WTC11 (cell line): ENCODE results near the gene ALG5. TPM values are rescaled to one million over a fixed set of nuclear protein-coding genes. Genes with fewer than 3 reads are reported as not detected.

ENCODE experiments used
- ATAC-seq: fragments of 200-7000 bp; cut with Tn5 transposase; 2 replicates; pipeline ENCODE4 v1.10.0; 2021; ENCODE audit warnings: mild to moderate bottlenecking, moderate library complexity
- CTCF ChIA-PET: fragments of 300-600 bp; sonication (Branson Sonifier 250); formaldehyde crosslinking; loops from one replicate; lab custom pipeline; 2021; ENCODE audit warnings: antibody characterized with exemption; lab: Charles Lee
- POLR2A ChIA-PET: fragments of 350-600 bp; sonication (Branson Sonifier 250); formaldehyde crosslinking; loops from one replicate; lab custom pipeline; 2021; ENCODE audit warnings: antibody characterized with exemption; lab: Charles Lee
- DNase-seq: peaks from one replicate; pipeline ENCODE4 v3.0.0; 2021; ENCODE audit warnings: low spot score
- H3K27ac Mint-ChIP-seq: 2 replicates; pipeline ENCODE4 v1.8.0; 2021; ENCODE audit warnings: mixed read lengths
- H3K27me3 Mint-ChIP-seq: 2 replicates; pipeline ENCODE4 v1.8.0; 2021; ENCODE audit warnings: low read depth, mild to moderate bottlenecking, moderate library complexity, mixed read lengths
- H3K36me3 Mint-ChIP-seq: 2 replicates; pipeline ENCODE4 v1.8.0; 2021; ENCODE audit warnings: mixed read lengths
- H3K4me1 Mint-ChIP-seq: 2 replicates; pipeline ENCODE4 v1.8.0; 2022; ENCODE audit warnings: mixed read lengths
- H3K4me3 Mint-ChIP-seq: 2 replicates; pipeline ENCODE4 v1.8.0; 2021; ENCODE audit warnings: mild to moderate bottlenecking, moderate library complexity, mixed read lengths
- H3K9me3 Mint-ChIP-seq: 2 replicates; pipeline ENCODE4 v1.8.0; 2021; ENCODE audit warnings: mixed read lengths
- CREM ChIP-seq: sonication (generic); formaldehyde crosslinking; IDR thresholded peaks from 2 replicates; pipeline ENCODE4 v1.8.1; 2022; ENCODE audit warnings: mild to moderate bottlenecking, missing genetic modification reagents, moderate library complexity
- FOXJ3 ChIP-seq: sonication (generic); formaldehyde crosslinking; IDR thresholded peaks from 2 replicates; pipeline ENCODE4 v1.9.0; 2021; ENCODE audit warnings: missing genetic modification reagents, mild to moderate bottlenecking, borderline replicate concordance
- FOXK1 ChIP-seq: sonication (generic); formaldehyde crosslinking; IDR thresholded peaks from 2 replicates; pipeline ENCODE4 v1.8.0; 2022; ENCODE audit warnings: mild to moderate bottlenecking, moderate library complexity, missing genetic modification reagents
- GRHL2 ChIP-seq: fragments of 250-450 bp; sonication (Bioruptor Pico); IDR thresholded peaks from 2 replicates; pipeline ENCODE4 v1.8.0; 2022; ENCODE audit warnings: mild to moderate bottlenecking, moderate library complexity; ENCODE audit not compliant: insufficient replicate concordance, severe bottlenecking
- HMGA2 ChIP-seq: fragments of 250-450 bp; sonication (Bioruptor Pico); IDR thresholded peaks from 2 replicates; pipeline ENCODE4 v1.4.0; 2021; ENCODE audit warnings: mild to moderate bottlenecking, moderate library complexity
- MYBL2 ChIP-seq: sonication (generic); formaldehyde crosslinking; IDR thresholded peaks from 2 replicates; pipeline ENCODE4 v1.8.1; 2023; ENCODE audit warnings: mild to moderate bottlenecking, moderate library complexity, missing genetic modification reagents
- NFE2L1 ChIP-seq: sonication (generic); formaldehyde crosslinking; IDR thresholded peaks from 2 replicates; pipeline ENCODE4 v1.8.1; 2023; ENCODE audit warnings: missing genetic modification reagents
- RELA ChIP-seq: sonication (generic); formaldehyde crosslinking; IDR thresholded peaks from 2 replicates; pipeline ENCODE4 v1.8.1; 2022; ENCODE audit warnings: missing genetic modification reagents, mild to moderate bottlenecking, borderline replicate concordance
- SMAD3 ChIP-seq: sonication (generic); formaldehyde crosslinking; IDR thresholded peaks from 2 replicates; pipeline ENCODE4 v1.8.0; 2022; ENCODE audit warnings: missing genetic modification reagents, mild to moderate bottlenecking, borderline replicate concordance
- TCF7 ChIP-seq: sonication (generic); formaldehyde crosslinking; IDR thresholded peaks from 2 replicates; pipeline ENCODE4 v1.8.0; 2022; ENCODE audit warnings: mild to moderate bottlenecking, low read depth, missing genetic modification reagents, moderate library complexity
- ZNF263 ChIP-seq: sonication (generic); formaldehyde crosslinking; IDR thresholded peaks from 2 replicates; pipeline ENCODE4 v1.8.1; 2022; ENCODE audit warnings: low read depth, mild to moderate bottlenecking, moderate library complexity, missing genetic modification reagents
- ZNF317 ChIP-seq: sonication (generic); formaldehyde crosslinking; IDR thresholded peaks from 2 replicates; pipeline ENCODE4 v1.8.1; 2023; ENCODE audit warnings: low read depth, mild to moderate bottlenecking, moderate library complexity, missing genetic modification reagents, borderline replicate concordance
- total RNA-seq: library from RNA; stranded (reverse); gene quantifications from 3 replicates; pipeline ENCODE4 v1.2.3, GENCODE V29; 2021
- TF ChIP-seq, protein P1 (sequence below): fragments of 250-450 bp; sonication (Bioruptor Pico); IDR thresholded peaks from 2 replicates; pipeline ENCODE4 v1.9.0; 2021; ENCODE audit warnings: moderate library complexity, mild to moderate bottlenecking, inconsistent platforms, borderline replicate concordance
- TF ChIP-seq, protein P2 (sequence below): fragments of 250-450 bp; sonication (Bioruptor Pico); conservative IDR thresholded peaks from 2 replicates; pipeline ENCODE4 v1.9.0; 2021; ENCODE audit warnings: mild to moderate bottlenecking
- TF ChIP-seq, protein P3 (sequence below): fragments of 250-450 bp; sonication (Bioruptor Pico); IDR thresholded peaks from 2 replicates; pipeline ENCODE4 v1.9.0; 2021; ENCODE audit warnings: mild to moderate bottlenecking
- TF ChIP-seq, protein P4 (sequence below): sonication (generic); formaldehyde crosslinking; conservative IDR thresholded peaks from 2 replicates; pipeline ENCODE4 v1.8.1; 2022; ENCODE audit warnings: mild to moderate bottlenecking, missing genetic modification reagents
- TF ChIP-seq, protein P5 (sequence below): sonication (generic); formaldehyde crosslinking; conservative IDR thresholded peaks from 2 replicates; pipeline ENCODE4 v1.8.1; 2023; ENCODE audit warnings: mild to moderate bottlenecking, low read depth, missing genetic modification reagents, moderate library complexity
- TF ChIP-seq, protein P6 (sequence below): sonication (generic); formaldehyde crosslinking; IDR thresholded peaks from 2 replicates; pipeline ENCODE4 v1.8.1; 2022; ENCODE audit warnings: low read depth, mild to moderate bottlenecking, moderate library complexity, missing genetic modification reagents, borderline replicate concordance
- TF ChIP-seq, protein P7 (sequence below): sonication (generic); formaldehyde crosslinking; IDR thresholded peaks from 2 replicates; pipeline ENCODE4 v1.8.0; 2022; ENCODE audit warnings: mild to moderate bottlenecking, missing genetic modification reagents

Gene ALG5
- total RNA-seq, 1 experiment from 2014 or later, result 18.4 TPM

DNA sequence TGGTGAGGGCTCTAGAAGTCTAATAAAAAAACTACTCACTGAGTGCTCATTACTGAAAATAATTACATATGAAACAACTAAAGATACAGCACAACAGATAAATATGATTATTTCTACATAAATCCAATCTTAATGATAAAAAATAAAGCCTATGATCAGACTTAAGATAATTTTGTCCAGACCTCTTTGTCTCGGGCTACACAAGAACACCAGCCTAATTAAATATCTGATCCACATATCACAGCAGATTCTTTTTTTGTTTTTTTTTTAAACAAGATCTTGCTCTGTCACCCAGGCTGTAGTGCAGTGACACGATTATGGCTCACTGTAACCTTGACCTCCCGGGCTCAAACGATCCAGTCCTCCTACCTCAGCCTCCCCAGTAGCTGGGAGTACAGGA, 48.8 kb downstream of the ALG5 start:
- ATAC-seq, result no peak
- no peak overlapping the region for H3K4me3 Mint-ChIP-seq
- TF ChIP-seq, protein P1, sequence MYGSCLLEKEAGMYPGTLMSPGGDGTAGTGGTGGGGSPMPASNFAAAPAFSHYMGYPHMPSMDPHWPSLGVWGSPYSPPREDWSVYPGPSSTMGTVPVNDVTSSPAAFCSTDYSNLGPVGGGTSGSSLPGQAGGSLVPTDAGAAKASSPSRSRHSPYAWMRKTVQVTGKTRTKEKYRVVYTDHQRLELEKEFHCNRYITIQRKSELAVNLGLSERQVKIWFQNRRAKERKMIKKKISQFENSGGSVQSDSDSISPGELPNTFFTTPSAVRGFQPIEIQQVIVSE (CRISPR knock-in tag), result no peak
- TF ChIP-seq CREM (CRISPR knock-in tag) (no peak), SMAD3 (no peak), FOXK1 (no peak), ZNF263 (CRISPR knock-in tag) (no peak), MYBL2 (CRISPR knock-in tag) (no peak), NFE2L1 (CRISPR knock-in tag) (no peak), ZNF317 (CRISPR knock-in tag) (no peak), TCF7 (CRISPR knock-in tag) (no peak), GRHL2 (CRISPR knock-in tag) (no peak), HMGA2 (no peak), FOXJ3 (CRISPR knock-in tag) (no peak), RELA (CRISPR knock-in tag) (no peak)
- TF ChIP-seq, protein P2, sequence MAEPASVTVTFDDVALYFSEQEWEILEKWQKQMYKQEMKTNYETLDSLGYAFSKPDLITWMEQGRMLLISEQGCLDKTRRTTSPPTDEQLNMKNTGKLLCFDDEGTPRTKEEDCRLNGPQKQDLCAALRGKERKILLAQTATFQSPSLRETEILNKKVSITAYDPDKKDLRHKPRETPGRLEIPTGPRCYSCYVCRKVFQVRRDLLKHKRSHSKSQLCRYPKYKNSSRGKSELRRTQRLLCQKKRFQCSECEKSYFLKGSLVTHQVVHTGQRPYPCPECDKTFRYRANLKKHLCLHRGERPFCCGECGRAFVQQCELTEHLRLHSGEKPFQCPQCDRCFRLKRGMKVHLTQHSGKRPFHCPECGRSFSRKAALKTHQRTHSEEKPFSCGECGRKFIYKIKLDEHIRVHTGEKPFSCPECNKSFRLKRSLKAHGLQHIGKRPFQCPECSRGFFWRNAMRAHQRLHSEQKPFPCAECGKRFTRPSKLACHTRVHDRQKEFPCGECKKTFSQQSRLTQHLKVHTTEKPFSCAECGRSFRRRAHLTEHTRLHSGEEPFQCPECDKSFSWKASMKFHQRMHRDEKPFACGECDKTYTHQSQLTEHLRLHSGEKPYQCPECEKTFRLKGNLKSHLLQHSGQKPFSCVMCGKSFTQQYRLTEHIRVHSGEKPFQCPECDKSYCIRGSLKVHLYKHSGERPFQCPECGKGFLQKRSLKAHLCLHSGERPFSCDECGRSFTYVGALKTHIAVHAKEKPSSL (CRISPR knock-in tag), result no peak
- TF ChIP-seq, protein P3, sequence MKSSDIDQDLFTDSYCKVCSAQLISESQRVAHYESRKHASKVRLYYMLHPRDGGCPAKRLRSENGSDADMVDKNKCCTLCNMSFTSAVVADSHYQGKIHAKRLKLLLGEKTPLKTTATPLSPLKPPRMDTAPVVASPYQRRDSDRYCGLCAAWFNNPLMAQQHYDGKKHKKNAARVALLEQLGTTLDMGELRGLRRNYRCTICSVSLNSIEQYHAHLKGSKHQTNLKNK (CRISPR knock-in tag), result no peak
- TF ChIP-seq, protein P4, sequence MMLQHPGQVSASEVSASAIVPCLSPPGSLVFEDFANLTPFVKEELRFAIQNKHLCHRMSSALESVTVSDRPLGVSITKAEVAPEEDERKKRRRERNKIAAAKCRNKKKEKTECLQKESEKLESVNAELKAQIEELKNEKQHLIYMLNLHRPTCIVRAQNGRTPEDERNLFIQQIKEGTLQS (CRISPR knock-in tag), result no peak
- TF ChIP-seq, protein P5, sequence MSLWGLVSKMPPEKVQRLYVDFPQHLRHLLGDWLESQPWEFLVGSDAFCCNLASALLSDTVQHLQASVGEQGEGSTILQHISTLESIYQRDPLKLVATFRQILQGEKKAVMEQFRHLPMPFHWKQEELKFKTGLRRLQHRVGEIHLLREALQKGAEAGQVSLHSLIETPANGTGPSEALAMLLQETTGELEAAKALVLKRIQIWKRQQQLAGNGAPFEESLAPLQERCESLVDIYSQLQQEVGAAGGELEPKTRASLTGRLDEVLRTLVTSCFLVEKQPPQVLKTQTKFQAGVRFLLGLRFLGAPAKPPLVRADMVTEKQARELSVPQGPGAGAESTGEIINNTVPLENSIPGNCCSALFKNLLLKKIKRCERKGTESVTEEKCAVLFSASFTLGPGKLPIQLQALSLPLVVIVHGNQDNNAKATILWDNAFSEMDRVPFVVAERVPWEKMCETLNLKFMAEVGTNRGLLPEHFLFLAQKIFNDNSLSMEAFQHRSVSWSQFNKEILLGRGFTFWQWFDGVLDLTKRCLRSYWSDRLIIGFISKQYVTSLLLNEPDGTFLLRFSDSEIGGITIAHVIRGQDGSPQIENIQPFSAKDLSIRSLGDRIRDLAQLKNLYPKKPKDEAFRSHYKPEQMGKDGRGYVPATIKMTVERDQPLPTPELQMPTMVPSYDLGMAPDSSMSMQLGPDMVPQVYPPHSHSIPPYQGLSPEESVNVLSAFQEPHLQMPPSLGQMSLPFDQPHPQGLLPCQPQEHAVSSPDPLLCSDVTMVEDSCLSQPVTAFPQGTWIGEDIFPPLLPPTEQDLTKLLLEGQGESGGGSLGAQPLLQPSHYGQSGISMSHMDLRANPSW (CRISPR knock-in tag), result no peak
- TF ChIP-seq, protein P6, sequence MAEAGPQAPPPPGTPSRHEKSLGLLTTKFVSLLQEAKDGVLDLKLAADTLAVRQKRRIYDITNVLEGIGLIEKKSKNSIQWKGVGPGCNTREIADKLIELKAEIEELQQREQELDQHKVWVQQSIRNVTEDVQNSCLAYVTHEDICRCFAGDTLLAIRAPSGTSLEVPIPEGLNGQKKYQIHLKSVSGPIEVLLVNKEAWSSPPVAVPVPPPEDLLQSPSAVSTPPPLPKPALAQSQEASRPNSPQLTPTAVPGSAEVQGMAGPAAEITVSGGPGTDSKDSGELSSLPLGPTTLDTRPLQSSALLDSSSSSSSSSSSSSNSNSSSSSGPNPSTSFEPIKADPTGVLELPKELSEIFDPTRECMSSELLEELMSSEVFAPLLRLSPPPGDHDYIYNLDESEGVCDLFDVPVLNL (CRISPR knock-in tag), result no peak
- TF ChIP-seq, protein P7, sequence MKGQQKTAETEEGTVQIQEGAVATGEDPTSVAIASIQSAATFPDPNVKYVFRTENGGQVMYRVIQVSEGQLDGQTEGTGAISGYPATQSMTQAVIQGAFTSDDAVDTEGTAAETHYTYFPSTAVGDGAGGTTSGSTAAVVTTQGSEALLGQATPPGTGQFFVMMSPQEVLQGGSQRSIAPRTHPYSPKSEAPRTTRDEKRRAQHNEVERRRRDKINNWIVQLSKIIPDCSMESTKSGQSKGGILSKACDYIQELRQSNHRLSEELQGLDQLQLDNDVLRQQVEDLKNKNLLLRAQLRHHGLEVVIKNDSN (CRISPR knock-in tag), result no peak
- TF ChIP-seq, all 79 proteins: peak for 0
- no peak for DNase-seq
- POLR2A ChIA-PET, result no interaction called here
- Mint-ChIP-seq H3K36me3 (peaks cover 8% of the 10 kb centered on the region; the same call in 1 of the 2 replicates), H3K4me1 (peaks cover 6% of the 10 kb centered on the region), H3K9me3 (no peaks in the 10 kb centered on the region), H3K27me3 (no peaks in the 10 kb centered on the region), H3K27ac (no peak overlapping the region)
- CTCF ChIA-PET, result no interaction called here
